Measurements from ENCODE around the gene ABI3BP.

The ABI3BP gene

DNA sequence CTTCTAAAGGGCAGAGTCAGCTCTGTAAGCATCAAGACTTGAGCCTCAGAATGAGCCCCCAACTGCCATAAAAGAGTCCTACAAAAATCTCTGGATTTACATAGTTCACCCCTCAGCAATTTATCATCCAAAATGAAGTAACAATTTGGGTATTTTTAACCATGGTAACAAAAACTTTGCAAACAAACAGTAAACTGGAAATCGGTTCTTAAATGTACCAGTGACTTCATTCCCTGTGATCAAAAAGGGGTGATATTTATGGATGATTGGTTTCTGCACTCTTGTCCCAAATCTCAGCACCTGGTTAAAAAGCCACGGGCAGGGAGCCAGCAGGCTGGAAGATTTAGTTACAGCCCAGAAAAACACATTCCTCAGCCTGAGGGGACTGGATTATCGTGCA, 210.3 kb downstream of the ABI3BP start:
- Histone ChIP-seq H3K27ac (ENCODE audit: low read depth, low read length) (no peak overlapping the region), H3K9me3 (ENCODE audit: low read length) (no peaks in the 10 kb centered on the region), H3K36me3 (ENCODE audit: insufficient read depth, low read length) (peaks cover 7% of the 10 kb centered on the region), H3K4me3 (ENCODE audit: low read depth in 1 of 2, low read length in 2 of 2) (no peak overlapping the region), H3K9ac (ENCODE audit: low read length) (no peak overlapping the region), H3K27me3 (ENCODE audit: control insufficient read depth in 1 of 2, insufficient read depth in 2 of 2, low read length in 2 of 2) (no peaks in the 10 kb centered on the region), H3K4me1 (ENCODE audit: insufficient read depth, low read length) (peaks cover 16% of the 10 kb centered on the region)

DNA sequence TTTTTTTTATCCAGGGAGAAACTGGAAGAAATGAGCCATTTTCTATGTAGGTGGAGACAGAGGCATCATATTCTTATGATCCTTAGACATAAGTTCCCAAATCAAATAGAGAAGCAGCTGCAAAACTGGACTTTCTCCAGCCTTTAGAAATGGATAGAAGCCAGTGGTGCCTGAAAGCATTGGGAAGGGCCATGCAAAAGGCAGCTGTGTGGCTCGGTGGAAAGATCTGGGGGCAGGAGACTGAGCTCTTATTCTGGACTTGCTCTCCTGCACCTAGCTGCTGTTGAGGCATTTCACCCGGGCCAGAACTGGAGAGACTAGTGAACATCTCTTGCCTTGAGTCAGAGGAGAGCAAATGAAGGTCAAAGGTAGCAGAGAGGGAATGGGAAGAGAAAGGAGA, 210.9 kb downstream of the ABI3BP start:
- Histone ChIP-seq H3K27ac (ENCODE audit: low read depth, low read length) (no peak overlapping the region), H3K4me1 (ENCODE audit: insufficient read depth, low read length) (peaks cover 16% of the 10 kb centered on the region), H3K4me3 (ENCODE audit: low read depth in 1 of 2, low read length in 2 of 2) (no peak overlapping the region), H3K27me3 (ENCODE audit: control insufficient read depth in 1 of 2, insufficient read depth in 2 of 2, low read length in 2 of 2) (no peaks in the 10 kb centered on the region), H3K36me3 (ENCODE audit: insufficient read depth, low read length) (peaks cover 13% of the 10 kb centered on the region), H3K9me3 (ENCODE audit: low read length) (no peaks in the 10 kb centered on the region), H3K9ac (ENCODE audit: low read length) (no peak overlapping the region)

DNA sequence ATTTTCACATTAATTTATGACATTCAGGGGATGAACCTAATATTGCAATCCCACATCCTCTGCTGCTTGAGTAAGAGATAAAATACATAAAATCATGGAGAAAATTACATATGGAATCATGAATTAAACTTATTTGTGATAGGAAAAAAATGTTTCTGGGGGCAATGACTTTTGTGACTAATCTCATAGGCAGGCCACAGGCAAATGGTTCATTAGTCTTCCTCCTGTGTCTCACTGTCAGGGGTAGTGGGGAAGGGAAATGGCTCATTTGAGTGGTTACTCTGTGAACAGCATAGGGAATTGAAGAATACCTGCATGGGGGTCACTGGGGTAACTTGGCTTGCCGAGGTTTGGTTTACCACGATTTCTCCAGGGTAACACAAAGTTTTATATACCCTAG, 211.9 kb downstream of the ABI3BP start:
- H3K27ac ChIP-seq (ENCODE audit: low read depth, low read length): no peak overlapping the region
- no peak overlapping the region for H3K9ac ChIP-seq (ENCODE audit: low read length)
- H3K27me3 ChIP-seq (ENCODE audit: control insufficient read depth in 1 of 2, insufficient read depth in 2 of 2, low read length in 2 of 2): no peaks in the 10 kb centered on the region
- H3K9me3 ChIP-seq (ENCODE audit: low read length): no peaks in the 10 kb centered on the region
- peaks cover 21% of the 10 kb centered on the region for H3K36me3 ChIP-seq (ENCODE audit: insufficient read depth, low read length)
- no peak overlapping the region for H3K4me3 ChIP-seq (ENCODE audit: low read depth in 1 of 2, low read length in 2 of 2)
- H3K4me1 ChIP-seq (ENCODE audit: insufficient read depth, low read length): peaks cover 16% of the 10 kb centered on the region

DNA sequence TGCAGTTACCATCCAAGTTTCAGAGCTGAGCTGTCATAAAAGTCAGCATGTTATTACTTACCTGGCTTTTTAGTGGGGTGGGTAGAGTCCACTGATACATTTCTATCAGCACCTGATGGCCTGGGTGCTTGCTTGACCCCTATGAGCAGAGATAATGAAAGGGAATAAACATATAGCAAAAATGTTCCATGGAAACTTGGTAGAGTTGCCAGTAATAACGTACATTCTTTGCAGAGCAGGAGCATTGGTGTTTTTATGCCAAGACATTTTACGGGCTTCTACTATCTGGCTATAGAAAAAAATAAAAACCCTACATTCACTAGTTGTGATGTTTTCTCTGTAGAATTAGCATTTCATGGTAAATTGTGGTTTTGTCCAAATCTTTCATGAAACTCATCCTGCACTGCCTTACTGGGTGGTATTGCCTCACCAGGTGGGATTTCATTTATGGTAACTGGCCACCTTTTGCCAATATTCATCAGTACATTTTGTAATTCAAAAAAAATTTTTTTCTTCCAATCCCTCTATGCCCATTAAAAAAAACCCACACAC, 213.1 kb downstream of the ABI3BP start:
- no peak overlapping the region for H3K4me3 ChIP-seq (ENCODE audit: low read depth in 1 of 2, low read length in 2 of 2)
- no peaks in the 10 kb centered on the region for H3K9me3 ChIP-seq (ENCODE audit: low read length)
- H3K36me3 ChIP-seq (ENCODE audit: insufficient read depth, low read length): peaks cover 28% of the 10 kb centered on the region
- peaks cover 16% of the 10 kb centered on the region for H3K4me1 ChIP-seq (ENCODE audit: insufficient read depth, low read length)
- H3K27me3 ChIP-seq (ENCODE audit: control insufficient read depth in 1 of 2, insufficient read depth in 2 of 2, low read length in 2 of 2): no peaks in the 10 kb centered on the region
- H3K27ac ChIP-seq (ENCODE audit: low read depth, low read length): no peak overlapping the region
- no peak overlapping the region for H3K9ac ChIP-seq (ENCODE audit: low read length)

DNA sequence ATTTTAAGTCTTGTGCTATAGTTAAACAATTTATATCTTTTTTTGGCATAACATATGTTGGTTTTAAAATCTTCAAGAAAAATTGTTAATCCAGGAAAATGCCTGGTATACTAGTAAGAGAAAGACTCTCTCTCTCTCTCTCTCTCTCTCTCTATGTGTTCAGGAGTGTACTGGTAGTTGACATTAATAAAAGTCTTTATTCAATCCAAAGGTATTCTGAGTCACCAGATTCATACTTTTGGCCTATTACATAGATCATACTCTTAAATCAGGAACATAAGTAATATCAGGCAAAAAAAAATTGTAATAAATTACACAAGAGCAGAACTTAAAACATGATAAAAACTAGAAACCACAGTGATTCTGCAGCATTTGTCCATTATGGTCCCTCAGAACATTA, 213.7 kb downstream of the ABI3BP start:
- H3K4me3 ChIP-seq (ENCODE audit: low read depth in 1 of 2, low read length in 2 of 2): no peak overlapping the region
- H3K9me3 ChIP-seq (ENCODE audit: low read length): no peaks in the 10 kb centered on the region

DNA sequence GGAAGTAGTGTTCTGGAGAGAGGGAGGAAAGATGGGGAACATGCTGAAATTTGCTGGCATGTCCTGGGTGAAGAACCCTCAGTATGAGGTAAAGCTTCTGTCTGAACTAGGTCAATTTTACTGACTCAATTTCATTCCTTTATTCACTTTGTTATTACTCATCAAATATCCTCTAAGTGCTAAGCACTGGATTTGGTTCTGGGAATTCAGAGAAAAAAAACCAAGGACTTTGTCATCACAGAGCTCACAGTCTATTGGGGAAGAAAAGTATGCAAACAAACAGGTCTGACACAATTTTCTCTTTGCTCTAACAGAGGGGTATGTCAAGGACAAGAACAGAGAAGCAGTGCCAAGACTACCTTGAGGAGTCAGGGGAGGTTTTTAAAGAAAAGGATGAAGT, 215.9 kb downstream of the ABI3BP start:
- no peaks in the 10 kb centered on the region for H3K27me3 ChIP-seq (ENCODE audit: control insufficient read depth in 1 of 2, insufficient read depth in 2 of 2, low read length in 2 of 2)
- H3K27ac ChIP-seq (ENCODE audit: low read depth, low read length): no peak overlapping the region
- peaks cover 38% of the 10 kb centered on the region for H3K36me3 ChIP-seq (ENCODE audit: insufficient read depth, low read length)
- H3K9me3 ChIP-seq (ENCODE audit: low read length): no peaks in the 10 kb centered on the region
- H3K4me1 ChIP-seq (ENCODE audit: insufficient read depth, low read length): peaks cover 4% of the 10 kb centered on the region
- H3K4me3 ChIP-seq (ENCODE audit: low read depth in 1 of 2, low read length in 2 of 2): no peak overlapping the region
- H3K9ac ChIP-seq (ENCODE audit: low read length): no peak overlapping the region

More for the DNA sequence above, 213.7 kb downstream of the ABI3BP start:
- H3K4me1 ChIP-seq (ENCODE audit: insufficient read depth, low read length): peaks cover 16% of the 10 kb centered on the region
- H3K27me3 ChIP-seq (ENCODE audit: control insufficient read depth in 1 of 2, insufficient read depth in 2 of 2, low read length in 2 of 2): no peaks in the 10 kb centered on the region
- H3K36me3 ChIP-seq (ENCODE audit: insufficient read depth, low read length): peaks cover 28% of the 10 kb centered on the region
- no peak overlapping the region for H3K27ac ChIP-seq (ENCODE audit: low read depth, low read length)
- no peak overlapping the region for H3K9ac ChIP-seq (ENCODE audit: low read length)

DNA sequence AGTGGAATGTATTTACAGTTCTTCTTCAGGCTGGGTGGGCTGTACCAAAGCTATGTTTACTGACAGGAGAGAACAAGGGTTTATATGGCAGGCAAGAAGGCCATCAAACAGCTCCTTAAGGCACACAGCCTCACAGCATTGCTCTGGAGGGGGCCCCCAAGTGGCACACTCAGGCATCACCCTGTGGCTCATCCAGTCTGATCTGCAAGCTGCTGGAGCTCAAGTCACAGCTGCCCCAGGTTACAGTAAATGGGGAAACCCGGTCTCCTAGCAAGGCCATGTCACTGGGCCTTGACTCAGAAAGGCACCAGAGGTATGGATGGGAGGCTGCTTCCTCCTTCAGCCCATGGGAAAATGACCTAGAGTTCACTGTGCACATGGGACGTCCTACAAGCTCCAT, 216.5 kb downstream of the ABI3BP start:
- peaks cover 38% of the 10 kb centered on the region for H3K36me3 ChIP-seq (ENCODE audit: insufficient read depth, low read length)
- H3K9me3 ChIP-seq (ENCODE audit: low read length): no peaks in the 10 kb centered on the region
- no peak overlapping the region for H3K27ac ChIP-seq (ENCODE audit: low read depth, low read length)
- no peak overlapping the region for H3K4me3 ChIP-seq (ENCODE audit: low read depth in 1 of 2, low read length in 2 of 2)
- H3K4me1 ChIP-seq (ENCODE audit: insufficient read depth, low read length): no peaks in the 10 kb centered on the region
- H3K9ac ChIP-seq (ENCODE audit: low read length): no peak overlapping the region
- no peaks in the 10 kb centered on the region for H3K27me3 ChIP-seq (ENCODE audit: control insufficient read depth in 1 of 2, insufficient read depth in 2 of 2, low read length in 2 of 2)

DNA sequence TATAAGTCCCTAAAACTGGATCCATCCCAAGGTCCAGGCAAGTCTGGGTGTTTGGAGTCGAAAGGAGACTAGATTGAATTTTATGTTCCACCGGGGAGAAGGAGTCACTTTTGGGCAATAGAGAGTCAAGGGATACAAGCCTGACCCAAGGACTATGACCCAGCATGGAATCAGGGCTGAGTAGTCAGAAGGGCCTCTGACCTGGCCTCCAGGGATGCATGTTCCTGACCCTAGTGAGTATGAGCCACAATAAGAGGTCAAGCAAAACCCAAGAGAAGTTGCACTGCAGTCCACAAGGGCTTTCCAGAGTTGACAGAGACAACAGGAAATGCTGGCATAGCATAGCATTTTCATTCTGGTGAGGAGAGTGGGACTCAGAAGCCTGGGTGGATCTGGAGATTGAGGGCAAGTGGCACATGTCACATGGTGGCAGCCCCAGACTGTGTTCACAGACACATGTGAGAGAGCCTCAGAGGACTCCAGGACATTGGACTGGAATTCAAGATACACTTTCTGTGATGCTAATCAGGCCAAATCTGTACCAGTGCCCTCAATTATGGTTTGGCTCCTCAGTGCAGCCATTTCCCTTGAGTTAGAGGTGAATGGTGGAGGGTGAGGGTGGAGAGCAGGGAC, 217.0 kb downstream of the ABI3BP start:
- H3K4me1 ChIP-seq (ENCODE audit: insufficient read depth, low read length): no peaks in the 10 kb centered on the region
- H3K27me3 ChIP-seq (ENCODE audit: control insufficient read depth in 1 of 2, insufficient read depth in 2 of 2, low read length in 2 of 2): no peaks in the 10 kb centered on the region
- H3K36me3 ChIP-seq (ENCODE audit: insufficient read depth, low read length): peaks cover 38% of the 10 kb centered on the region
- H3K9ac ChIP-seq (ENCODE audit: low read length): no peak overlapping the region
- H3K27ac ChIP-seq (ENCODE audit: low read depth, low read length): no peak overlapping the region
- H3K4me3 ChIP-seq (ENCODE audit: low read depth in 1 of 2, low read length in 2 of 2): no peak overlapping the region
- H3K9me3 ChIP-seq (ENCODE audit: low read length): no peaks in the 10 kb centered on the region

DNA sequence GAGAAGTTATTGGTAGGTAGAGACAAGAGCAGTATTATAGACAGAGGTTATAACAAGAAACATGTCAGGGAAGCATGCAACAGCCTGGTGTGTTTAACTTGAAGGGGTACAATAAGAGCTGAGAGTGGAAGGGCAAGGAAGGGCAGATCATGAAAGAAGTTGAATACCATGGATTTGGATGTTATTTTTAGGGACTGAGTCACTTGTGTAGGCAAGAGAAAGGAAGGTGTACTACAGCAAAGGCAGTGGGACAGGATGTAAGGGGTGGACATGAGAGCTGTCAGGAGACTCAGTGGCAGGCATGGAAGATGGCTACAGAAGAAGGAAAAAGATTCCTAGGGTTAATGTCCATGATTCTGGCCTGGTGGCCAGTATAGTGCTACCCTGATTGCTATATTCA, 217.6 kb downstream of the ABI3BP start:
- Histone ChIP-seq H3K9me3 (ENCODE audit: low read length) (no peaks in the 10 kb centered on the region), H3K27me3 (ENCODE audit: control insufficient read depth in 1 of 2, insufficient read depth in 2 of 2, low read length in 2 of 2) (no peaks in the 10 kb centered on the region), H3K36me3 (ENCODE audit: insufficient read depth, low read length) (peaks cover 42% of the 10 kb centered on the region), H3K4me1 (ENCODE audit: insufficient read depth, low read length) (no peaks in the 10 kb centered on the region), H3K9ac (ENCODE audit: low read length) (no peak overlapping the region), H3K27ac (ENCODE audit: low read depth, low read length) (no peak overlapping the region), H3K4me3 (ENCODE audit: low read depth in 1 of 2, low read length in 2 of 2) (no peak overlapping the region)

DNA sequence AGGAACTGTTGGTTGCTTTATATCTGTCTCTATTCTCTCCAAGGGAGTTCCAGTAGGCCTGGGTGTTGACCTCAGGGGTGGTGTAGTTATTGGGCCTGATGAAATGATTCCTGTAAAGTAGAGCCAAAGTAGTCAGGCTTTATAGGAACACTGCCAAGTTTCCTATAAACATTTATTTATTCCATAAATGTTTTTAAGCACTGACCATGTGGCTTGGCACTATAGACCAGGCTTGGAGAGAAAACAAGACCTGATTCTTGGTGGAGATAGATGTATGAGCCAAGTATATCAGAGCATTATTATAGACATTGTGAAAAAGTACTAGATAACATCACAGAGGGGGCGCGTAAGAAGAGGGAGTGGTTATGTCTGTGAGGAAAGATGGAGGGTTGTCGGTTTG, 218.0 kb downstream of the ABI3BP start:
- Histone ChIP-seq H3K9me3 (ENCODE audit: low read length) (no peaks in the 10 kb centered on the region), H3K4me1 (ENCODE audit: insufficient read depth, low read length) (no peaks in the 10 kb centered on the region), H3K4me3 (ENCODE audit: low read depth in 1 of 2, low read length in 2 of 2) (no peak overlapping the region), H3K9ac (ENCODE audit: low read length) (no peak overlapping the region), H3K36me3 (ENCODE audit: insufficient read depth, low read length) (peaks cover 47% of the 10 kb centered on the region), H3K27me3 (ENCODE audit: control insufficient read depth in 1 of 2, insufficient read depth in 2 of 2, low read length in 2 of 2) (no peaks in the 10 kb centered on the region), H3K27ac (ENCODE audit: low read depth, low read length) (no peak overlapping the region)

DNA sequence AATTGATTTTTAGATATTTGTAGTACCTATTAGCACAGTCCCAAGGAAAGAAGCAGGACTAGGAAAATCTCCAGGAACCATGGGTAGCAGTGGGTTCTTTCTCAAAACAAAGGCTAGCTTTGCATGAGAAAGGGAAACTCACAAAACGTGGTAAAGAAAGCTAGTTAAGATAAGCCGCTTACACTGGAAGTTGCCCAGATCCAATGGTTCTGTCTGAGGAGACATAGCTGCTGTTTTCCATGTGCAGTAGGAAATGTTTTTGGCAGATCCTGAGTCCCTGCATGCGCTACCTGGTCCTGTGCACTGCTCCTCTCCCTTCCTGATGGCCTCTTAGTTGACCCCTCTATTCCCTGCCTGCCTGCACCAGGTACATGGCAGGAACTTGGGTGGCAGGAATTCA, 223.5 kb downstream of the ABI3BP start:
- peaks cover 28% of the 10 kb centered on the region for H3K36me3 ChIP-seq (ENCODE audit: insufficient read depth, low read length)

DNA sequence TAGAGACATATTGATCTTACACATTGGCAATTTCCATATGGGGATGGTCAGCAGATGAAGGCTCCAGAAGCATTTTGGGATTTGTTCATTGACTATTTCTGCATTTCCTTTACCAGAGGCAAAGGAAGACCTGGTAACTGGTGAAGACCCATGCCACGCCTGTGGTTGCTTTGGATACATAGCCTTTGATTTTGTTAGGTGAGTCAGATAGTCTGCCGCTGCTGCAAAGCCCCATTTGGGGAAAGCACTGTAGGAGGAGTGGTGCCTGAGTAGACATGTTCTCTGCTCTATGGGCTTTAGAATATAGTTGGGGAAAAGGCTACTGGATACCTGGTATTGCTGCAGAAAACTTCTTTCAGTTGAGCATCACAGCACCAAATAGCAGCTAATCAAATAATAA, 227.2 kb downstream of the ABI3BP start:
- H3K27me3 ChIP-seq (ENCODE audit: control insufficient read depth in 1 of 2, insufficient read depth in 2 of 2, low read length in 2 of 2): no peaks in the 10 kb centered on the region
- peaks cover 21% of the 10 kb centered on the region for H3K36me3 ChIP-seq (ENCODE audit: insufficient read depth, low read length)
- H3K27ac ChIP-seq (ENCODE audit: low read depth, low read length): no peak overlapping the region
- H3K4me3 ChIP-seq (ENCODE audit: low read depth in 1 of 2, low read length in 2 of 2): no peak overlapping the region
- no peaks in the 10 kb centered on the region for H3K9me3 ChIP-seq (ENCODE audit: low read length)
- H3K9ac ChIP-seq (ENCODE audit: low read length): no peak overlapping the region
- H3K4me1 ChIP-seq (ENCODE audit: insufficient read depth, low read length): no peaks in the 10 kb centered on the region

More for the DNA sequence above, 223.5 kb downstream of the ABI3BP start:
- no peak overlapping the region for H3K9ac ChIP-seq (ENCODE audit: low read length)
- H3K27me3 ChIP-seq (ENCODE audit: control insufficient read depth in 1 of 2, insufficient read depth in 2 of 2, low read length in 2 of 2): no peaks in the 10 kb centered on the region
- H3K4me3 ChIP-seq (ENCODE audit: low read depth in 1 of 2, low read length in 2 of 2): no peak overlapping the region
- no peak overlapping the region for H3K27ac ChIP-seq (ENCODE audit: low read depth, low read length)
- no peaks in the 10 kb centered on the region for H3K4me1 ChIP-seq (ENCODE audit: insufficient read depth, low read length)
- H3K9me3 ChIP-seq (ENCODE audit: low read length): no peaks in the 10 kb centered on the region

All from muscle layer of colon (tissue), 2 donors.